Lower leg skin (tissue), 3 donors: Measurements from ENCODE around the gene FCER2.

Experiments
- CTCF ChIP-seq, 3 donors: fragments of 450-650 bp; IDR thresholded peaks; one replicate each; pipeline ENCODE4 v1.5.1; 2016; ENCODE audit warnings: antibody characterized with exemption in 3 of 3, mild to moderate bottlenecking in 3 of 3, moderate library complexity in 2 of 3
- POLR2A ChIP-seq, 2 donors: fragments of 450-650 bp; IDR thresholded peaks; one replicate each; pipeline ENCODE4 v1.6.1; 2016 to 2017; ENCODE audit warnings: antibody characterized with exemption in 2 of 2, mild to moderate bottlenecking in 1 of 2, moderate library complexity in 1 of 2

GRCh38 chr19:7654401-7654800 lies 47.5 kb downstream of the FCER2 start:
- TF ChIP-seq POLR2A (IDR thresholded peaks at IDR 0.05) (no peak), CTCF (IDR thresholded peaks at IDR 0.05) (no peak)
